ENCODE results near the gene KLHL5. TPM values are rescaled to one million over a fixed set of nuclear protein-coding genes. Genes with fewer than 3 reads are reported as not detected.

The KLHL5 gene
- total RNA-seq, 2 experiments from 2014 or later, result 34.4 to 59.8 TPM

- Histone ChIP-seq H3K9me3 (ENCODE audit: low read length) (no peaks in the 10 kb centered on the region), H2AFZ (ENCODE audit: low read length) (peak overlapping the region; percentile 3; the same call in 1 of the 2 replicates), H3K4me1 (ENCODE audit: insufficient read depth, low read length, poor library complexity, severe bottlenecking) (peaks cover 59% of the 10 kb centered on the region), H3K27ac (ENCODE audit: low read depth, low read length, poor library complexity, severe bottlenecking) (peak overlapping the region; percentile 60), H3K4me2 (ENCODE audit: low read length) (peak overlapping the region; percentile 77), H3K36me3 (ENCODE audit: insufficient read depth, low read length) (no peaks in the 10 kb centered on the region), H3K4me3 (ENCODE audit: low read depth, low read length, poor library complexity, severe bottlenecking) (peak overlapping the region; percentile 75), H3K79me2 (ENCODE audit: insufficient read depth, low read depth, low read length) (peaks cover 36% of the 10 kb centered on the region), H3K9me2 (ENCODE audit: insufficient read depth, low read length) (no peaks in the 10 kb centered on the region), H4K20me1 (ENCODE audit: insufficient read depth, low read length) (no peaks in the 10 kb centered on the region; the same call in 1 of the 2 replicates)
- peak; percentile 40 for DNase-seq (ENCODE audit: low spot score)
- intact Hi-C loops (cut with micrococcal nuclease; ENCODE audit: unreplicated experiment), result loop anchor here (5.0 kb wide), 1 partner anchor 144 kb away; no protein-coding TSS in a partner anchor
- TF ChIP-seq EZH2phosphoT487 (IDR thresholded peaks at IDR 0.05; ENCODE audit: borderline replicate concordance, low read depth, low read length), result no peak
- TF ChIP-seq, protein P1, sequence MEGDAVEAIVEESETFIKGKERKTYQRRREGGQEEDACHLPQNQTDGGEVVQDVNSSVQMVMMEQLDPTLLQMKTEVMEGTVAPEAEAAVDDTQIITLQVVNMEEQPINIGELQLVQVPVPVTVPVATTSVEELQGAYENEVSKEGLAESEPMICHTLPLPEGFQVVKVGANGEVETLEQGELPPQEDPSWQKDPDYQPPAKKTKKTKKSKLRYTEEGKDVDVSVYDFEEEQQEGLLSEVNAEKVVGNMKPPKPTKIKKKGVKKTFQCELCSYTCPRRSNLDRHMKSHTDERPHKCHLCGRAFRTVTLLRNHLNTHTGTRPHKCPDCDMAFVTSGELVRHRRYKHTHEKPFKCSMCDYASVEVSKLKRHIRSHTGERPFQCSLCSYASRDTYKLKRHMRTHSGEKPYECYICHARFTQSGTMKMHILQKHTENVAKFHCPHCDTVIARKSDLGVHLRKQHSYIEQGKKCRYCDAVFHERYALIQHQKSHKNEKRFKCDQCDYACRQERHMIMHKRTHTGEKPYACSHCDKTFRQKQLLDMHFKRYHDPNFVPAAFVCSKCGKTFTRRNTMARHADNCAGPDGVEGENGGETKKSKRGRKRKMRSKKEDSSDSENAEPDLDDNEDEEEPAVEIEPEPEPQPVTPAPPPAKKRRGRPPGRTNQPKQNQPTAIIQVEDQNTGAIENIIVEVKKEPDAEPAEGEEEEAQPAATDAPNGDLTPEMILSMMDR (conservative IDR thresholded peaks at IDR 0.05; ENCODE audit: low read length), result peak; percentile 28; the same call in 1 of the 2 replicates
- ChIA-PET POLR2A (interaction anchor here (0.5 to 7.5 kb wide), 10 partner anchors 12 to 1505 kb away, joined by 3 to 169 read pairs (median 4); partner anchors contain the start of gene TMEM156), CTCF (ENCODE audit: unreplicated experiment) (interaction anchor here (0.6 kb wide), 1 partner anchor 123 kb away, joined by 3 read pairs; no protein-coding TSS in a partner anchor)
- BruUV-seq (replicated peaks), result no TSS peak
Observed at GRCh38 chr4:39045827-39046221, 16.2 kb upstream of the KLHL5 start.

DNA sequence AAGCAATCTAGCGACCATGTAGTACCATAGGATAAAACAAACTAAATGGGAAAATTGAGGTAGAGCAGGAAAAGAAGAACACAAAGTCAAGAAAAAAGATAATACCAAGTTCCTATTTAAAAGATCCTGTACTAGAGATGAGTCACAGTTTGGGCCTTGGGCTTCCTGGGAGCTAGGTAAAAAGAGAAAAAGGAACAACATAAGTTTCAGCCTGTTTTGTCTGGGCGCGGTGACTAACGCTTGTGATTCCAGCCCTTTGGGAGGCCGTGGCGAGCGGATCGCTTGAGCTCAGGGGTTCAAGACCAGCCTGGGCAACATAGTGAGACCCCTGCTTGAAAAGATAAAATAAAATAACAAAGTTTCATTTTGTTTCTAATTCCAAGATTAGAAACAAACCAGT, 15.8 kb upstream of the KLHL5 start:
- no peak for TF ChIP-seq EZH2phosphoT487 (IDR thresholded peaks at IDR 0.05; ENCODE audit: borderline replicate concordance, low read depth, low read length)
- TF ChIP-seq, protein P1 (conservative IDR thresholded peaks at IDR 0.05; ENCODE audit: low read length), result no peak
- intact Hi-C loops (cut with micrococcal nuclease; ENCODE audit: unreplicated experiment), result loop anchor here (5.0 kb wide), 1 partner anchor 144 kb away; no protein-coding TSS in a partner anchor
- peak overlapping the region; percentile 60 for H3K27ac ChIP-seq (ENCODE audit: low read depth, low read length, poor library complexity, severe bottlenecking)
- no peak overlapping the region for H2AFZ ChIP-seq (ENCODE audit: low read length)
- DNase-seq (ENCODE audit: low spot score), result no peak
- H3K4me3 ChIP-seq (ENCODE audit: low read depth, low read length, poor library complexity, severe bottlenecking), result peak overlapping the region; percentile 75
- peaks cover 60% of the 10 kb centered on the region for H3K4me1 ChIP-seq (ENCODE audit: insufficient read depth, low read length, poor library complexity, severe bottlenecking)
- peak overlapping the region; percentile 77 for H3K4me2 ChIP-seq (ENCODE audit: low read length)
- ChIA-PET CTCF (ENCODE audit: unreplicated experiment) (interaction anchor here (0.6 kb wide), 1 partner anchor 122 kb away, joined by 3 read pairs; no protein-coding TSS in a partner anchor), POLR2A (interaction anchor here (0.6 to 7.5 kb wide), 7 partner anchors 15 to 266 kb away, joined by 3 to 169 read pairs (median 5); partner anchors contain the start of gene TMEM156)
- H4K20me1 ChIP-seq (ENCODE audit: insufficient read depth, low read length), result no peaks in the 10 kb centered on the region; the same call in 1 of the 2 replicates
- no peaks in the 10 kb centered on the region for H3K36me3 ChIP-seq (ENCODE audit: insufficient read depth, low read length)
- no peaks in the 10 kb centered on the region for H3K9me3 ChIP-seq (ENCODE audit: low read length)
- BruUV-seq (replicated peaks), result TSS peak; percentile 66
- peaks cover 40% of the 10 kb centered on the region for H3K79me2 ChIP-seq (ENCODE audit: insufficient read depth, low read depth, low read length)
- H3K9me2 ChIP-seq (ENCODE audit: insufficient read depth, low read length), result no peaks in the 10 kb centered on the region

GRCh38 chr4:39047681-39048080, 14.4 kb upstream of the KLHL5 start:
- no peak for DNase-seq (ENCODE audit: low spot score)
- CTCF ChIA-PET (ENCODE audit: unreplicated experiment), result no interaction called here
- POLR2A ChIA-PET, result interaction anchor here (0.7 to 1.4 kb wide), 3 partner anchors 16 to 62 kb away, joined by 3 to 5 read pairs (median 4); no protein-coding TSS in a partner anchor
- Histone ChIP-seq H3K27ac (ENCODE audit: low read depth, low read length, poor library complexity, severe bottlenecking) (no peak overlapping the region), H3K9me3 (ENCODE audit: low read length) (no peaks in the 10 kb centered on the region), H3K4me3 (ENCODE audit: low read depth, low read length, poor library complexity, severe bottlenecking) (no peak overlapping the region), H3K79me2 (ENCODE audit: insufficient read depth, low read depth, low read length) (peaks cover 41% of the 10 kb centered on the region), H3K36me3 (ENCODE audit: insufficient read depth, low read length) (no peaks in the 10 kb centered on the region), H2AFZ (ENCODE audit: low read length) (no peak overlapping the region), H3K4me2 (ENCODE audit: low read length) (peak overlapping the region; percentile 16), H4K20me1 (ENCODE audit: insufficient read depth, low read length) (no peaks in the 10 kb centered on the region; the same call in 1 of the 2 replicates), H3K9me2 (ENCODE audit: insufficient read depth, low read length) (no peaks in the 10 kb centered on the region), H3K4me1 (ENCODE audit: insufficient read depth, low read length, poor library complexity, severe bottlenecking) (peaks cover 48% of the 10 kb centered on the region)
- TF ChIP-seq, protein P1 (conservative IDR thresholded peaks at IDR 0.05; ENCODE audit: low read length), result no peak
- TF ChIP-seq EZH2phosphoT487 (IDR thresholded peaks at IDR 0.05; ENCODE audit: borderline replicate concordance, low read depth, low read length), result no peak
- intact Hi-C loops (cut with micrococcal nuclease; ENCODE audit: unreplicated experiment), result loop anchor here (5.0 kb wide), 1 partner anchor 145 kb away; no protein-coding TSS in a partner anchor
- BruUV-seq (replicated peaks), result no TSS peak

Measured in OCI-LY7 (cell line).